Lower leg skin (tissue), 3 donors: ENCODE measurements around the gene CTLA4.

Experiments used
- POLR2A ChIP-seq, 2 donors: fragments of 450-650 bp; IDR thresholded peaks; one replicate each; pipeline ENCODE4 v1.6.1; 2016 to 2017; ENCODE audit warnings: antibody characterized with exemption in 2 of 2, mild to moderate bottlenecking in 1 of 2, moderate library complexity in 1 of 2
- TF ChIP-seq, protein P1 (sequence below), 3 donors: fragments of 450-650 bp; IDR thresholded peaks; one replicate each; pipeline ENCODE4 v1.5.1; 2016; ENCODE audit warnings: antibody characterized with exemption in 3 of 3, mild to moderate bottlenecking in 3 of 3, moderate library complexity in 2 of 3

DNA sequence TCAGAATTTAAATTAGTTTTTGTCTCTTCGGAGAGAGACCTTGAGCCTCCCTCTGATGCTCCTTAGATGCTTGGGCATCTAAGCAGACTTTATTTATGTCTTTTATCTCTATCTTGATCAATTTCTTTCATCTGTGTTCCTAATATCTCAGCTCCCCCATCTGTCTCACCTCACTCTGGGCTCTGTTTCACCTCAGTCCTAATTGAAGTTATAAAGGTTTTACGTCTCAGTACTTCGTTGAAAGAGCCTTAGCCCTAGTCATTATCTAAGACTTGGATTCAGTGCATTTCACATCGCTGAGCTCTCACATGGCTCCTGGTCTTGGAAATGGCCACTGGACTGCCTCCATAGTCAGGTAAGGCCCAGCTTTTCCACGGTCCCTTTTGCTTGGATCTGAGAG lies 13.8 kb upstream of the CTLA4 start:
- no peak for TF ChIP-seq POLR2A (IDR thresholded peaks at IDR 0.05)
- TF ChIP-seq, protein P1, sequence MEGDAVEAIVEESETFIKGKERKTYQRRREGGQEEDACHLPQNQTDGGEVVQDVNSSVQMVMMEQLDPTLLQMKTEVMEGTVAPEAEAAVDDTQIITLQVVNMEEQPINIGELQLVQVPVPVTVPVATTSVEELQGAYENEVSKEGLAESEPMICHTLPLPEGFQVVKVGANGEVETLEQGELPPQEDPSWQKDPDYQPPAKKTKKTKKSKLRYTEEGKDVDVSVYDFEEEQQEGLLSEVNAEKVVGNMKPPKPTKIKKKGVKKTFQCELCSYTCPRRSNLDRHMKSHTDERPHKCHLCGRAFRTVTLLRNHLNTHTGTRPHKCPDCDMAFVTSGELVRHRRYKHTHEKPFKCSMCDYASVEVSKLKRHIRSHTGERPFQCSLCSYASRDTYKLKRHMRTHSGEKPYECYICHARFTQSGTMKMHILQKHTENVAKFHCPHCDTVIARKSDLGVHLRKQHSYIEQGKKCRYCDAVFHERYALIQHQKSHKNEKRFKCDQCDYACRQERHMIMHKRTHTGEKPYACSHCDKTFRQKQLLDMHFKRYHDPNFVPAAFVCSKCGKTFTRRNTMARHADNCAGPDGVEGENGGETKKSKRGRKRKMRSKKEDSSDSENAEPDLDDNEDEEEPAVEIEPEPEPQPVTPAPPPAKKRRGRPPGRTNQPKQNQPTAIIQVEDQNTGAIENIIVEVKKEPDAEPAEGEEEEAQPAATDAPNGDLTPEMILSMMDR (IDR thresholded peaks at IDR 0.05) = no peak
